Stimulated activated memory B cell treated with anti-CD40 and anti-IgM and Interleukin-4, amounts not matched to agents 10 μg/mL and 1 μg/mL and 100 μg/mL, for 72 hours (primary cell): ENCODE data around the gene ESR2.

Source experiments
- ATAC-seq: fragments of 150-1000 bp; cut with Tn5 transposase; 2 replicates; pipeline ENCODE4 v1.10.0; 2021
- H3K27ac Mint-ChIP-seq: one replicate; pipeline ENCODE4 v1.8.0; 2022; ENCODE audit warnings: mild to moderate bottlenecking, mixed read lengths
- H3K27me3 Mint-ChIP-seq: one replicate; pipeline ENCODE4 v1.8.0; 2022; ENCODE audit warnings: mixed read lengths
- H3K36me3 Mint-ChIP-seq: one replicate; pipeline ENCODE4 v1.8.0; 2022; ENCODE audit warnings: mixed read lengths
- H3K4me1 Mint-ChIP-seq: one replicate; pipeline ENCODE4 v1.8.0; 2022; ENCODE audit warnings: mixed read lengths
- H3K4me3 Mint-ChIP-seq: one replicate; pipeline ENCODE4 v1.8.0; 2022; ENCODE audit warnings: mild to moderate bottlenecking, moderate library complexity, mixed read lengths
- H3K9me3 Mint-ChIP-seq: one replicate; pipeline ENCODE4 v1.8.0; 2022; ENCODE audit warnings: mixed read lengths

The ESR2 gene

GRCh38 chr14:64089920-64090319 is 204.3 kb downstream of the ESR2 start:
- H3K36me3 Mint-ChIP-seq: peaks cover 4% of the 10 kb centered on the region
- no peaks in the 10 kb centered on the region for H3K9me3 Mint-ChIP-seq
- no peak overlapping the region for H3K27ac Mint-ChIP-seq
- no peaks in the 10 kb centered on the region for H3K27me3 Mint-ChIP-seq
- no peaks in the 10 kb centered on the region for H3K4me1 Mint-ChIP-seq
- no peak overlapping the region for H3K4me3 Mint-ChIP-seq
- ATAC-seq: no peak

- no peaks in the 10 kb centered on the region for H3K4me1 Mint-ChIP-seq
- H3K9me3 Mint-ChIP-seq: no peaks in the 10 kb centered on the region
- no peak overlapping the region for H3K27ac Mint-ChIP-seq
- ATAC-seq: no peak
- H3K36me3 Mint-ChIP-seq: peaks cover 4% of the 10 kb centered on the region
- no peak overlapping the region for H3K4me3 Mint-ChIP-seq
- no peaks in the 10 kb centered on the region for H3K27me3 Mint-ChIP-seq
Observed at GRCh38 chr14:64088647-64088964, 205.6 kb downstream of the ESR2 start.

GRCh38 chr14:64082837-64083236 is 211.3 kb downstream of the ESR2 start:
- H3K4me1 Mint-ChIP-seq: no peaks in the 10 kb centered on the region
- peaks cover 23% of the 10 kb centered on the region for H3K36me3 Mint-ChIP-seq
- H3K27ac Mint-ChIP-seq: no peak overlapping the region
- no peaks in the 10 kb centered on the region for H3K27me3 Mint-ChIP-seq
- no peak for ATAC-seq
- H3K4me3 Mint-ChIP-seq: no peak overlapping the region
- H3K9me3 Mint-ChIP-seq: no peaks in the 10 kb centered on the region

- Mint-ChIP-seq H3K27me3 (no peaks in the 10 kb centered on the region), H3K36me3 (peaks cover 23% of the 10 kb centered on the region), H3K9me3 (no peaks in the 10 kb centered on the region), H3K27ac (no peak overlapping the region), H3K4me1 (no peaks in the 10 kb centered on the region), H3K4me3 (no peak overlapping the region)
- no peak for ATAC-seq
Observed at GRCh38 chr14:64081174-64081746, 212.9 kb downstream of the ESR2 start.

GRCh38 chr14:64080452-64080851 is 213.7 kb downstream of the ESR2 start:
- no peak overlapping the region for H3K4me3 Mint-ChIP-seq
- no peak for ATAC-seq
- no peak overlapping the region for H3K27ac Mint-ChIP-seq
- H3K9me3 Mint-ChIP-seq: no peaks in the 10 kb centered on the region
- no peaks in the 10 kb centered on the region for H3K27me3 Mint-ChIP-seq
- no peaks in the 10 kb centered on the region for H3K4me1 Mint-ChIP-seq
- H3K36me3 Mint-ChIP-seq: peaks cover 23% of the 10 kb centered on the region

- Mint-ChIP-seq H3K9me3 (no peaks in the 10 kb centered on the region), H3K27ac (no peak overlapping the region), H3K27me3 (no peaks in the 10 kb centered on the region), H3K36me3 (peaks cover 28% of the 10 kb centered on the region), H3K4me1 (no peaks in the 10 kb centered on the region), H3K4me3 (no peak overlapping the region)
- ATAC-seq: no peak
Observed at GRCh38 chr14:64075613-64076005, 218.6 kb downstream of the ESR2 start.

GRCh38 chr14:64074961-64075612 is 219.1 kb downstream of the ESR2 start:
- ATAC-seq: no peak
- no peaks in the 10 kb centered on the region for H3K9me3 Mint-ChIP-seq
- H3K36me3 Mint-ChIP-seq: peaks cover 22% of the 10 kb centered on the region
- no peak overlapping the region for H3K4me3 Mint-ChIP-seq
- H3K4me1 Mint-ChIP-seq: no peaks in the 10 kb centered on the region
- H3K27ac Mint-ChIP-seq: no peak overlapping the region
- H3K27me3 Mint-ChIP-seq: no peaks in the 10 kb centered on the region

- Mint-ChIP-seq H3K4me1 (no peaks in the 10 kb centered on the region), H3K4me3 (no peak overlapping the region), H3K27me3 (no peaks in the 10 kb centered on the region), H3K36me3 (peaks cover 17% of the 10 kb centered on the region), H3K9me3 (no peaks in the 10 kb centered on the region), H3K27ac (no peak overlapping the region)
- ATAC-seq: no peak
Observed at GRCh38 chr14:64069634-64070359, 224.4 kb downstream of the ESR2 start.

GRCh38 chr14:64064447-64064846 is 229.7 kb downstream of the ESR2 start:
- Mint-ChIP-seq H3K4me1 (no peaks in the 10 kb centered on the region), H3K27me3 (no peaks in the 10 kb centered on the region)

GRCh38 chr14:64062381-64063115 is 231.6 kb downstream of the ESR2 start:
- Mint-ChIP-seq H3K4me1 (no peaks in the 10 kb centered on the region), H3K27ac (no peak overlapping the region), H3K27me3 (no peaks in the 10 kb centered on the region), H3K4me3 (no peak overlapping the region), H3K9me3 (no peaks in the 10 kb centered on the region), H3K36me3 (peaks cover 4% of the 10 kb centered on the region)
- no peak for ATAC-seq

More at GRCh38 chr14:64064447-64064846, 229.7 kb downstream of the ESR2 start:
- no peak overlapping the region for H3K27ac Mint-ChIP-seq
- H3K9me3 Mint-ChIP-seq: no peaks in the 10 kb centered on the region
- ATAC-seq: no peak
- no peak overlapping the region for H3K4me3 Mint-ChIP-seq
- peaks cover 4% of the 10 kb centered on the region for H3K36me3 Mint-ChIP-seq

GRCh38 chr14:64061706-64062105 is 232.5 kb downstream of the ESR2 start:
- Mint-ChIP-seq H3K36me3 (peaks cover 5% of the 10 kb centered on the region), H3K4me3 (no peak overlapping the region), H3K27me3 (no peaks in the 10 kb centered on the region), H3K4me1 (no peaks in the 10 kb centered on the region), H3K27ac (no peak overlapping the region), H3K9me3 (no peaks in the 10 kb centered on the region)
- no peak for ATAC-seq

GRCh38 chr14:64061115-64061514 is 233.1 kb downstream of the ESR2 start:
- no peak for ATAC-seq
- Mint-ChIP-seq H3K27ac (no peak overlapping the region), H3K36me3 (peaks cover 9% of the 10 kb centered on the region), H3K27me3 (no peaks in the 10 kb centered on the region), H3K9me3 (no peaks in the 10 kb centered on the region), H3K4me1 (no peaks in the 10 kb centered on the region), H3K4me3 (no peak overlapping the region)

GRCh38 chr14:64060648-64061096 is 233.5 kb downstream of the ESR2 start:
- no peak for ATAC-seq
- Mint-ChIP-seq H3K27ac (no peak overlapping the region), H3K4me1 (no peaks in the 10 kb centered on the region), H3K36me3 (peaks cover 9% of the 10 kb centered on the region), H3K9me3 (no peaks in the 10 kb centered on the region), H3K4me3 (no peak overlapping the region), H3K27me3 (no peaks in the 10 kb centered on the region)

GRCh38 chr14:64060199-64060545 is 234.0 kb downstream of the ESR2 start:
- no peaks in the 10 kb centered on the region for H3K4me1 Mint-ChIP-seq
- H3K4me3 Mint-ChIP-seq: no peak overlapping the region
- no peaks in the 10 kb centered on the region for H3K9me3 Mint-ChIP-seq
- ATAC-seq: no peak
- no peaks in the 10 kb centered on the region for H3K27me3 Mint-ChIP-seq
- H3K36me3 Mint-ChIP-seq: peaks cover 9% of the 10 kb centered on the region
- no peak overlapping the region for H3K27ac Mint-ChIP-seq

- H3K27ac Mint-ChIP-seq: no peak overlapping the region
- H3K4me3 Mint-ChIP-seq: no peak overlapping the region
- ATAC-seq: no peak
Observed at GRCh38 chr14:64059454-64060198, 234.5 kb downstream of the ESR2 start.

More at GRCh38 chr14:64059454-64060198, 234.5 kb downstream of the ESR2 start:
- Mint-ChIP-seq H3K36me3 (peaks cover 9% of the 10 kb centered on the region), H3K4me1 (no peaks in the 10 kb centered on the region), H3K9me3 (no peaks in the 10 kb centered on the region), H3K27me3 (no peaks in the 10 kb centered on the region)
